Glomerular endothelial cell (primary cell): ENCODE results near the gene KLF11. TPM values are rescaled to one million over a fixed set of nuclear protein-coding genes. Genes with fewer than 3 reads are reported as not detected.

Source experiments
- DNase-seq: peaks from one replicate; pipeline ENCODE4 v3.0.0-alpha.2; 2011; ENCODE audit warnings: low read depth, low spot score; ENCODE audit errors: extremely low read depth
- total RNA-seq: library from RNA; depleted of rRNA; stranded (reverse); fragments of >200 nt; gene quantifications from 2 replicates; pipeline ENCODE4 v1.2.3, GENCODE V29; 2015

Gene KLF11
- total RNA-seq, 1 donor from 2014 or later: 6.6 TPM

DNA sequence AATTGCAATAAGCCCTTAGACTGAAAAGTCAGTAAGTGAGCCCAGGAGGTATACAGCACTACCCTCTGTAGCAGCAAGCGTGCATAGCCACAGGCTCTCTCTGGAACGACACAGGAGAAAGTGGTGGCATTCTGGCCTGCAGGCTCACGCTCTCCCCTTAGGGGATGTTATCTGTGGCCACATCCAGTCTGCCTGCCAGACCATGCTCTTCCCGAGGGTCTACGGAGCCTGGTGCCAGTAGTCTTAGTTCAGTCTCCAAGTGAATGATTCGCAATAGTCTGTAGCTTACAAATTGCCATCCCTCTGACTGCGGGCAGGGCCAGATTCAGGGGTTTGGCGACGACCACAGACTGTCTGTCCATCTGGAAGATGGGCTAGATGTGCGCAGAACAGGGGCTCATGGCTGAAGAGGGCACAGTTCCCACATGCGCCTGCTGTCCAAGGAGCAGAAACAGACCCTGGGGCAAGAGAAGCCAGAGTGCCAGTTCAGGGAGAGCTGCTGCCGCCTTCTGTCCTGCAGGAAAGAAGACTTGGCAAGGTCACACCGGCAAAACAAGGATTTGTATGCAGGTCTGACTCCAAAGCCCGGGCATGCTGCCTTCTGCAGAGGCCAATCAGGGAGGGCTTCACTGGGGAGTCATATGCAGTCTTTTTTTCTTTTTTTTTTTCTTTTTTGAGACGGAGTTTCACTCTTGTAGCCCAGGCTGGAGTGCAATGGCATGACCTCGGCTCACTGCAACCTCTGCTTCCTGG is 3.5 kb upstream of the KLF11 start:
- no peak for DNase-seq

- DNase-seq: no peak
These were observed 1.6 kb upstream of the KLF11 start for GRCh38 chr2:10041711-10042110.

GRCh38 chr2:10042301-10043161 is 819 bp upstream of the KLF11 start:
- peak; percentile 23 for DNase-seq

DNA sequence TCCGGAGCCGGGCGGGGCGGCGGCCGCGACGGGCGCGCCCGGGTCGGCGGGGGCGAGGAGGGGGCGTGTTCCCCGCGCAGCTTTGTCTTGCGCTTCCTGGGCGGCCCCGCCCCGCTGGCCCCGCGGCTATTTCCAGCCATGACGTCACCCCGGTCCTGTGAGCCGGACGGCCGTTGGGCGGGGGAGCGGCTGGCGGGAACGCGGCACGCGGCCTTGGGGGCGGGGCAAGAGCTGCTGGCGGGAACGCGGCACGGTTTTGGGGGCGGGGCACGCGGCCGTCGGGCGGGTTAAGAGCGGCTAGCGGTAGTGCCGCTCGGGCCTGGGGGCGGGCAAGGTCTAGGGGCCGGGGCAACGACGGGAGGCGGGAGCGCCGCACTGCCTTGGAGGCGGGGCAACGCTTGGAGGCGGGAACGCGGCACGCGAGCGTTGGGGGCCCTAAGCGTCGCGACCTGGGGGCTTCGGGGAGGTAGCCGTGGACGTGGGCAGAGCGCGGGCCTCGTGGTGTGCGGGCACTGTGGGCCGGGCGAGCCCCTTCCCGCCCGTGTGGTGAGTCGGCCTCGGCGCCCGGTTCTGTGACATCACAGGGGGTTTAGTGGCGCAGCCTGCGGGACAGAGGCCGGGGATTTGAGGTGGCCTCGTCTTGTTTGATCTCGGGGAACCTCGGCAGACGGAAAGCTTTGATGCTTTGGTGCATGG is 704 bp downstream of the KLF11 start:
- DNase-seq: no peak

DNA sequence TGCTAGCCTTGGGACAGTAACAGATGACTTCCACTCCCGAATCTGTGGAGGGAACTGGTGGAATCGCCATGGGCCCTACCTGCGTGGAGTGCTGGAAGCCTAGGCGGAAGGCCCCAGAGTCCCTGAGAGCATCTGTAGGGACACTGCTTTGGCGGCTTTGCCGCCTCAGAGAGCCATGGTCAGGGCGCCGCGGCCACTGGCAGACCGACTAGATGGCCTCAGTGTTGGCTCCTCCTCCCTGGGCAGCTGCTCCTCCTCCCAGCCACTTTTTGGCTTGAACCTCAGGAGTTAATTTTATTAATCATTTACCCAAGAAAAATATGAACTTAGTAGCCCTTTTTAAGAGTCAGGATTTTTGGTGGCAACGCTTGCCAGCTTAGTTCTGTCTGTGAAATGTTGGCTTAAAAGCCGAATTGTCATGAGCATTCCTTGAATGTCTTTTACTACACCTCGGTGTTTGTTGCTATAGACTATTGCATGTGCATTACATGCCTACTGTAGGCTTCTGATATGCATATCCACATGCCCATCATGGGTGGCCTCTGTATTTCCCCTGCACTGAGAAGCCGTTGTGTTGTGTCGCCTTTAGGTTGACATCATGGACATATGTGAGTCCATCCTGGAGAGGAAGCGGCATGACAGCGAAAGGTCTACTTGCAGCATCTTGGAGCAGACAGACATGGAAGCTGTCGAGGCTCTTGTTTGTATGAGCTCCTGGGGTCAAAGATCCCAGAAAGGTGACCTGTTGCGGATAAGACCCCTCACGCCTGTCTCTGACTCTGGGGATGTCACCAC is 2.4 kb downstream of the KLF11 start:
- no peak for DNase-seq

DNA sequence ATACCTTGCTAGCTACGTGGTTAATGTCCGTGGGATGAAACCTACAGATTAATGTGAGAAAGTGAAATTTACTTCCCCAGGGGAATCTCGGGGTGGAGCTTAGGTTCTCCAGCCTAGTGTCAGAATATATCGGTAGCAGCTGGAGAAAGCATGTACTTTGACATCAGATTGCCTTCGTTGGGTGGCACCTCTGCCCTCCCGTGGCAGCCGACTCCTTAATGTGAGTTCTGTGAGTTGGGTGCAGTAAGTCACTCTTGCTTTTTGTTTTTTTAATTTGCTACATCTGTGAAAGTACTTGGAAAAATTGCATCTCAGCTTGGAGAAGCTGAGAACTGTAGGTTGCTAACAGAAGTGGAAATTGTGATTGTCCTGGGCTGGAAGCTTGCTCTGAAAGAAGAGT is 3.6 kb downstream of the KLF11 start:
- DNase-seq: no peak

DNA sequence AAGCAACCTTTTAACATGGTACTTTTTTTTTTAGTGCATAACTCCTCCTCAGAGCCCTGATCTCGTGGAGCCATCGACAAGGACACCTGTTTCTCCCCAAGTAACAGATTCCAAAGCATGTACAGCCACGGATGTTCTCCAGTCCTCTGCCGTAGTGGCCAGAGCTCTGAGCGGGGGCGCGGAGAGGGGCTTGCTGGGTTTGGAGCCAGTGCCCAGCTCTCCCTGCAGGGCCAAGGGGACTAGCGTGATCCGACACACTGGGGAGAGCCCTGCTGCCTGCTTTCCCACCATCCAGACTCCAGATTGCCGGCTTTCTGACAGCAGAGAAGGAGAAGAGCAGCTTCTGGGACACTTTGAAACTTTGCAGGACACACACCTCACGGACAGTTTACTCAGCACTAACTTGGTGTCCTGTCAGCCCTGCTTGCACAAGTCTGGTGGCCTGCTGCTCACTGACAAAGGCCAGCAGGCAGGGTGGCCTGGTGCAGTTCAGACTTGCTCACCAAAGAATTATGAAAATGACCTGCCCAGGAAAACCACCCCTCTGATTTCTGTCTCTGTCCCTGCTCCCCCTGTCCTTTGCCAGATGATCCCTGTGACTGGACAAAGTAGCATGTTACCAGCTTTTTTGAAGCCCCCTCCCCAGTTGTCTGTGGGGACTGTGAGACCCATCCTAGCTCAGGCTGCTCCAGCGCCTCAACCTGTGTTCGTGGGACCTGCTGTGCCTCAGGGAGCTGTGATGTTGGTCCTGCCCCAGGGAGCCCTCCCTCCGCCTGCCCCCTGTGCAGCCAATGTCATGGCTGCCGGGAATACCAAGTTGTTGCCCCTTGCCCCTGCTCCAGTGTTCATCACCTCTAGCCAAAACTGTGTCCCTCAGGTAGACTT is 4.5 kb downstream of the KLF11 start:
- no peak for DNase-seq

DNA sequence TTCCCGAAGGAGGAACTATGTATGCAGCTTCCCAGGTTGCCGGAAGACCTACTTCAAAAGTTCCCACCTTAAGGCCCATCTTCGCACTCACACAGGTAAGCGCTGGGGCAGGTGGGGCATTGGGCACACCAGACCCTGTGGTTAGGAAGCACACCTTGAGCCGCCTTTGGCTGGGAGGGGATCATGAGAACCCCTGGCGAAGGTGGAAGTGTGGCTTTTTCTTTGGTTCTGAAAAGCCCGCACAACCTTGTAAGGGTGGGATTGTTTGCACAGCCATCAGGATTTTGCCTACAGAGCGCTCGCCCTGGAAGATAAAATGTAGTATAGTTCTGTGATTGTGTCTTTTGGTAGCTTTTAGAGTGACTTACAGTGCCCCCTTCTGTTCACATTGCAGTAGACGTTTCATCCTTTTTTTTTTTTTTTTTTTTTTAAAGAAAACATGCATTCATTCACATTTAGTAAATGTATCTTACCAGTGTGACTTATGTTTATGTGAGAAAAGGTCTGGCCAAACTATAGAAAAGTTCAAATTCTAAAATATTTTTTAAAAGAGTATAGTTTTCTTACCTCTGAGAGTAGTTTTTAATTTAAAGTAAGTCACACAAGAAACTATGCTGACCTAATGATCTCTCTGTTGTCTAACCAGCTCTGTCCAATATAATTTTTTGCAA is 5.3 kb downstream of the KLF11 start:
- DNase-seq: no peak

GRCh38 chr2:10052216-10052615 is 8.9 kb downstream of the KLF11 start:
- DNase-seq: no peak

DNA sequence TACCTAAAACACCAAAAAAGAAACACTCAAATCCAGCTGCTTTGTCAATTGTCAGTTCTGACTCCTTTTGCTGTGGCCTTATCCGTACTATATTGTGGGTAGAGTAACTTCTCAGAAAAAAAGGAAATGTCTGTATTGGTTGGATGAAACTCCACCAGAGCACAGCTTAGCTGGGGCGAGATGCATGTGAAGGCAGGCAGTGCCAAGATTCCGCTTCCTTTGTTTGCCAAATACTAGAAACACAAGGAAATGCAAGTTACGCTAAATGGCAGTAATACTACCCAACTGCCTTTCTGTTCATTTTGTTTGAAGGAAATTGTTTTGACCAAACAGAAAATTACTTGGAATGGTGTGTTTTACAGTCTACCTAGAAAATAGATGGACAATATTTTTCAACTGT is 10.0 kb downstream of the KLF11 start:
- DNase-seq: no peak

GRCh38 chr2:10054424-10054823 is 11.1 kb downstream of the KLF11 start:
- DNase-seq: no peak

DNA sequence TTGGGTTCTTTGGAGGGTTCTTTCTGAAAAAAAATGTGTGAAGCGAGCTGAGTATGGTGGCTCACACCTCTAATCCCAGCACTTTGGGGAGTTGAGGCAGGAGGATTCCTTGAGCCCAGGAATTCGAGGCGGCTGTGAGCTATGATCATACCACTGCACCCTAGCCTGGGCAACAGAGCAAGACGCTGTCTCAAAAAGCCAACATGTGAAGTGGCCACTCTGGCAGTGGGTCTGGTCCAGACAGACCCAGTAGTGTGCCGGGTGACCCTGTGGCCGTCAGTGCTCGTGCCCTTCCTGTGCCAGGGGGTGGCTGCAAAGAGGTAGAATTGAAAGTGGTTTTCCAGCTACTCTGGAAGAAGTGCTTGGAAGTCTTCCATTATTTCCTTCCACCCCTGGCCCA is 11.6 kb downstream of the KLF11 start:
- no peak for DNase-seq

GRCh38 chr2:10056439-10056838 is 13.1 kb downstream of the KLF11 start:
- DNase-seq: no peak

DNA sequence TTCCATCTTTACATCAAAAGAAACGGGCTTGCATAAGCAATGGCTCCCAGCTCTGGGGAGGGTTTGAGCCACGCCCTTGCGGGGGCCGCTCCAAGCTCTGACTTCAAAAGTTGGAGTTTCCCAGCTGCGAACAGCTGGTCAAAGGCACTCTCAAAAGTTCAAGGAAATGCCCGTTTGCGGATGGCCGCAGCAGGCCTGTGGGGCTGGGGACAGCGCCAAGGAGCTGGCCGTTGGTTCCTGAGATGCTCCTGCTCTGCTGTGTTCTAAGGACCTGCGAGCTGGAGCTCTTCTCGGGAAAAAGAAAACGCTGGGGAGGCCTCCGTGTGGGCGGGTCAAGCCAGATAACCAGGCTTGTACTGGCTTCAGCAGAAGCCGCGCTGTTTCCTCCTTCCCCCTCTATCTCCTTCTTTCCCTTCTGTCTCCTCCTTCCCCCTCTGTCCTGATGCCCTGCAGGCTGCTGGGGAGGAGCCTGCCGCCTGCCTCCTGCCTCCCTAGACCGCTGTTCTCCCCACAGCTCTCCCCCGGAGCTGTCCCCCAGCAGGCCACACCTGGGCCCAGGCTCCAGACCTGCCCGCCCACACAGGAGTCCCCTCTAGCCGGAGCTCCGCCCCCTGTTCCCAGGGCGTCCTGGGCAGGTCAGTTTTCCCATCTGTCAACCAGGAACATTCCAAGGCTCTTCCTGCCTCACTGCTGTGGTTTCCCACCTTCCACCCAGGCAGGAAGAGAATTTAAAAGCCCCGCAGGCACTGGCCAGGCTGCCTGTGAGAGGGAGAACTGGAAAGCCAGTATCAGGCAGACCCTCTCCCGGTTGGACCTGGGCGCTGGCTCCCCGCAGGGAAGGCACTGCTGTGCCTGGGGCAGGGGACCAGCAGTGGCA is 14.1 kb downstream of the KLF11 start:
- no peak for DNase-seq

DNA sequence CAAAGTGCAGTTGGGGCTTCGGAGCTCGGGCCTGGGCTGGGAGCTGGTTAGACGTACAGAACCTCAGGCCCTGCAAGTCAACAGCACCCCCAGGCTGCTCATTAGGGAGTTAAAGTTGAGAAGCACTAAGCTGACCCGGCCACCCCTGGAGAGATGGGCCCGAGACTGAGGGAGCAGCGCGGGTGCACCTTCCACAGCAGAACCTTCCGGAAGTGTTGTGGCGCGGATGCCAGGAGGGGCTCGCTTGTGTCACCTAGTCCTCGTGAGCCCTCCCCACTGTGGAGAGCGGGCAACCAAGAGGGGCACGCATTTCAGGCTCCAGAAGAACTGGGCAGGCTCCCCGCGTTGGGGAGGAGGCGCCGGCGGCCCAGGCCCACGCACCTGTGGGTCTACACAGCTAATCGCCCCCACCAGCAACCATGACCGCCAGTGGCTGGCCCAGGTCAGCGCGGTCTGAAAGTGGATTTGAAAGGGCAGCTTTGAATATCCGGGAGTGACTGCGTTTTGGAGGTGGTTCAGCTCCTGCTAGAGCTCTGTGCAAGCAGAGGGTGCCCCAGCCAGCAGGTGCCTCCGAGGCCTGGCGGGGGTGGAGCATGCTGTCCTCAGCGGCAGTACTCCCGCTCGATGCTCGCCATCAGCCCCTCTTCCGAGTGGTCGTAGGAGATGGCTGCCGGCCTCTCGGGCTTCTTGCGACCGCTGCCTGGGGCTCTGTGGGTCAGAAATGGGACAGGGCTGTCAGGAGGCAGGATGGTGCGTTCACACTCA is 15.1 kb downstream of the KLF11 start:
- DNase-seq: no peak

DNA sequence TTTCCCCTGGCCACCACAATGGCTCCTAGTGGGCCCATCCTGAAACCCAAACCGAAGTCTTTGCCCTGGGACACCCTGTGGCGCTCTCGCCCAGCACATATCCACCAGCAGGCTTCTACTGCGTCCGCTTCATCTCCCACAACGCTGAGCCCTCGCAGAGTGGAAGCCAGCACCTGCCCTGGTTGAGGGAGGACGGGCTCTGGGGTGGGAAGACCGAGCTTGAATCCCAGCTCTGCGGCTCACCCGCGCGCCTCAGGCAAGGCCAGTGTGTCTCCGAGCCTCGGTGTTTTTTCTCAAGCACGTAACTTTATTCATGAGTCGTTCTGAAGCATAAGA is 15.6 kb downstream of the KLF11 start:
- no peak for DNase-seq

- no peak for DNase-seq
These were observed 16.4 kb downstream of the KLF11 start for GRCh38 chr2:10059552-10060335.
